Natural killer cell (primary cell): Measurements from ENCODE around the gene FOXP1. TPM values are rescaled to one million over a fixed set of nuclear protein-coding genes. Genes with fewer than 3 reads are reported as not detected.

Experiments used
- ATAC-seq, 3 donors: fragments of 150-1000 bp in 2 of 3; fragments of 200-7000 bp in 1 of 3; cut with Tn5 transposase; 1 replicate in 1 of 3; 2 replicates in 2 of 3; pipeline ENCODE4 v1.10.0; 2021; ENCODE audit warnings: mild to moderate bottlenecking in 2 of 3, moderate library complexity in 2 of 3
- DNase-seq, 2 donors: peaks; one replicate each; pipeline versions ENCODE4 v3.0.0 to v3.0.0-alpha.2; 2013 to 2021; ENCODE audit warnings: mixed read lengths in 1 of 2
- H3K27ac ChIP-seq: one replicate; pipeline ENCODE4 v1.5.1; 2013; ENCODE audit warnings: mild to moderate bottlenecking, low read length
- H3K27me3 ChIP-seq: one replicate; pipeline ENCODE4 v1.6.1; 2013; ENCODE audit warnings: low read length; ENCODE audit not compliant: control insufficient read depth, insufficient read depth
- H3K36me3 ChIP-seq: one replicate; pipeline ENCODE4 v1.6.1; 2013; ENCODE audit warnings: low read length; ENCODE audit not compliant: control insufficient read depth, insufficient read depth
- H3K4me1 ChIP-seq: one replicate; pipeline ENCODE4 v1.6.1; 2013; ENCODE audit warnings: low read length; ENCODE audit not compliant: control insufficient read depth, insufficient read depth
- H3K4me3 ChIP-seq: one replicate; pipeline ENCODE4 v1.5.1; 2013; ENCODE audit warnings: low read length
- H3K9me3 ChIP-seq: one replicate; pipeline ENCODE4 v1.6.1; 2013; ENCODE audit warnings: low read length; ENCODE audit not compliant: control insufficient read depth, insufficient read depth
- H3K27ac Mint-ChIP-seq, 2 donors: one replicate each; pipeline ENCODE4 v1.8.0; 2022; ENCODE audit warnings: mild to moderate bottlenecking in 2 of 2, mixed read lengths in 2 of 2, moderate library complexity in 1 of 2
- H3K27me3 Mint-ChIP-seq, 2 donors: one replicate each; pipeline ENCODE4 v1.8.0; 2022; ENCODE audit warnings: low read depth in 2 of 2, mixed read lengths in 2 of 2
- H3K36me3 Mint-ChIP-seq: one replicate; pipeline ENCODE4 v1.8.0; 2022; ENCODE audit warnings: mixed read lengths
- H3K4me1 Mint-ChIP-seq, 2 donors: one replicate each; pipeline ENCODE4 v1.8.0; 2022; ENCODE audit warnings: mixed read lengths in 2 of 2
- H3K4me3 Mint-ChIP-seq: one replicate; pipeline ENCODE4 v1.8.0; 2022; ENCODE audit warnings: mild to moderate bottlenecking, moderate library complexity, mixed read lengths
- H3K9me3 Mint-ChIP-seq, 2 donors: one replicate each; pipeline ENCODE4 v1.8.0; 2022; ENCODE audit warnings: mixed read lengths in 2 of 2
- WGBS: methylation state at CpG from one replicate; pipeline ENCODE4 v1.1.7; 2013; ENCODE audit warnings: missing lambda C conversion rate; ENCODE audit not compliant: insufficient coverage; 5-methylcytosine and 5-hydroxymethylcytosine counted together
- intact Hi-C: fragments of 100-400 bp; cut with micrococcal nuclease; formaldehyde crosslinking; loops from one replicate; pipeline ENCODE4 v1.14.2; 2022
- total RNA-seq, 4 donors: library from RNA; stranded (reverse); fragments of 120-200 nt in 1 of 4; gene quantifications; one replicate each; pipeline versions ENCODE4 v1.2.3 to v1.2.4, GENCODE V29; 2013 to 2022
- TF ChIP-seq, protein P1 (sequence below): fragments of 200-600 bp; IDR thresholded peaks from one replicate; pipeline ENCODE4 v1.8.0; 2022; ENCODE audit warnings: antibody characterized with exemption

Gene FOXP1
- total RNA-seq, 3 donors from 2014 or later (not counting 1 experiment from before 2014, with no cell fraction given): 166 to 185 (median 166) TPM

DNA sequence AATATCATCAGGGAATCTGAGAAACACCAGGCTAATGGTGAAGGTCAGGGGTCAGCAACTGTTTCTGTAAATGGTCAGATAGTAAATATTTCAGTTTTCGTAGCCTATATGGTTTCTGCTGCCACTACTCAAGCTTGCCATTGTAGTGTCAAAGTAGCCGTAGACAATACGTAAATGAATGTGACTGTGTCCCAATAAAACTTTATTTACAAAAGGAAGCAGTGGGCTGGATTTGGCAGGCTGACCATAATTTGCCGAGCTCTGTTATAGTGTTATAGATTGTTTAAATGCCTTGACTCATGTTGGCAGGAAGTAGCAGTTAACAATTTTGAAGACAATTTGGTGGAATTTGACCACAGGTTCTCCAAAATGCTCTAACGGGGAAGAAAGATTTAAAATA lies 548.2 kb downstream of the FOXP1 start:
- ATAC-seq (peak in 2 of 3 donors; percentile 35 to 54), DNase-seq (no peak)
- peak overlapping the region; percentile 81 to 84 for H3K27ac Mint-ChIP-seq
- WGBS: 70% methylated on average over 4 of the region's 5 CpGs
- peak overlapping the region; percentile 26 for H3K4me3 Mint-ChIP-seq
- no peaks in the 10 kb centered on the region for H3K9me3 Mint-ChIP-seq
- H3K36me3 ChIP-seq: peaks cover 43% of the 10 kb centered on the region
- no peaks in the 10 kb centered on the region for H3K27me3 ChIP-seq
- no peaks in the 10 kb centered on the region for H3K9me3 ChIP-seq
- H3K4me3 ChIP-seq: no peak overlapping the region
- intact Hi-C loops: no loop called here
- no peak overlapping the region for H3K27ac ChIP-seq
- H3K36me3 Mint-ChIP-seq: peaks cover under 1% of the 10 kb centered on the region
- TF ChIP-seq, protein P1, sequence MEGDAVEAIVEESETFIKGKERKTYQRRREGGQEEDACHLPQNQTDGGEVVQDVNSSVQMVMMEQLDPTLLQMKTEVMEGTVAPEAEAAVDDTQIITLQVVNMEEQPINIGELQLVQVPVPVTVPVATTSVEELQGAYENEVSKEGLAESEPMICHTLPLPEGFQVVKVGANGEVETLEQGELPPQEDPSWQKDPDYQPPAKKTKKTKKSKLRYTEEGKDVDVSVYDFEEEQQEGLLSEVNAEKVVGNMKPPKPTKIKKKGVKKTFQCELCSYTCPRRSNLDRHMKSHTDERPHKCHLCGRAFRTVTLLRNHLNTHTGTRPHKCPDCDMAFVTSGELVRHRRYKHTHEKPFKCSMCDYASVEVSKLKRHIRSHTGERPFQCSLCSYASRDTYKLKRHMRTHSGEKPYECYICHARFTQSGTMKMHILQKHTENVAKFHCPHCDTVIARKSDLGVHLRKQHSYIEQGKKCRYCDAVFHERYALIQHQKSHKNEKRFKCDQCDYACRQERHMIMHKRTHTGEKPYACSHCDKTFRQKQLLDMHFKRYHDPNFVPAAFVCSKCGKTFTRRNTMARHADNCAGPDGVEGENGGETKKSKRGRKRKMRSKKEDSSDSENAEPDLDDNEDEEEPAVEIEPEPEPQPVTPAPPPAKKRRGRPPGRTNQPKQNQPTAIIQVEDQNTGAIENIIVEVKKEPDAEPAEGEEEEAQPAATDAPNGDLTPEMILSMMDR: no peak
- peaks cover 69% of the 10 kb centered on the region in 2 donors for H3K4me1 Mint-ChIP-seq
- no peaks in the 10 kb centered on the region for H3K27me3 Mint-ChIP-seq
- peaks cover 11% of the 10 kb centered on the region for H3K4me1 ChIP-seq

DNA sequence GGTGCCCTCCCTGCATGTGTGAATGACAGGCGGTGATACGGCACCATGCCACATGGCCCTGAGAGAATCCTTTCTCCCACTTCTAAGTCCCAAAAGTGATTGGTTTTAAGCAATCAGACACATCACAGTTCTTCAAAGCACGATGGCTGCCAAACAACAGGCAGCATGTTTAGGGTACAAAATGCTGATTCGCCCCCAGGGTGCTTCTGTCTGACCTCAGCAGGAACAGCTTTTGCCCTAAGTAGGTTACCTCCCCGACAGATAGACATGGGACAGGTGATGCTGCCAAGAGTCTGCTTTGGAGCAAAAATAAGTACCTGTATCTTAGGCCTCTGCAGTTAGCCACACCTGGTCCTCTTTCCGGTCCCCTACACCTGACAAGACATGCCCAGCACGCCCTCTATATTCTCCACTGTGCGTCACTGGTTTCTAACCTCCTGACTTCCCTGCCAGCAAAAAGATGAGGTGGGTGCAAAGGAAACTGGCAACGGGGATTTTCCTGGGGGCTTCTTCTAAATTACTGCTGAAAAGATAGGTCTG lies 549.8 kb downstream of the FOXP1 start:
- Mint-ChIP-seq H3K36me3 (no peaks in the 10 kb centered on the region), H3K27ac (peak overlapping the region; percentile 30 to 84), H3K27me3 (no peaks in the 10 kb centered on the region), H3K4me3 (no peak overlapping the region), H3K4me1 (peaks cover 60 to 61% of the 10 kb centered on the region in 2 donors), H3K9me3 (no peaks in the 10 kb centered on the region)
- TF ChIP-seq, protein P1: no peak
- peaks cover 8% of the 10 kb centered on the region for H3K4me1 ChIP-seq
- H3K27ac ChIP-seq: no peak overlapping the region
- no peak overlapping the region for H3K4me3 ChIP-seq
- ATAC-seq: no peak
- H3K27me3 ChIP-seq: no peaks in the 10 kb centered on the region
- no peak for DNase-seq
- H3K9me3 ChIP-seq: no peaks in the 10 kb centered on the region
- intact Hi-C loops: no loop called here
- H3K36me3 ChIP-seq: peaks cover 34% of the 10 kb centered on the region
- WGBS: 95% methylated on average over 9 of the region's 9 CpGs

DNA sequence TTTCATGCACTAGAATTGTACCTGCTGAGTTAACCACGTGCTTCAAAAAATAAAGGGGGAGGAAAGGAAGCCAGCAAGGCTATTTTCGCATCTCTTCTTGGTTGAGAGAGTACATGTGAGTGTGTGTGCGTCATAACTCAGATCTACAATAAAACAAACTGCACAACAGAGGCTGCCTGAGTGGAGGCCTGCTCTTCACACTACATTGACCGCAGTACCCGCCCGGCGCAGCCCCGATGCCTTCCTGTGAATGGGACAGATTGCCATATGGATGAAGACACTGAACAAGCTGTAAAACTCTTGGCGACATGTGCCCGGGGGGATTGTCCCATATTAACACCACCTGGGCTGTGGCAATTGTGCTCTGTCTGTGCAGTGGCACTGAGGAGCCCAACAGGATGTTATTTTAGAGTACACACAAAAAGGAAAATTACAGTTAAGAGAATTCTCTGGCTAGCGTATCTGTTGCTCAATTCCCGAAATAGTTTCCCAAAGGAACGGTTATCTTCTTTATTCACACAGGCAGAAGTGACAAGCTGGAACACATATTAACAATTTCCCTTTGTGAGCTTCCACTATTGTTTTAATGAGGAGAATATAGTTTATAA lies 551.5 kb downstream of the FOXP1 start:
- H3K27ac Mint-ChIP-seq: peak overlapping the region; percentile 22 to 84
- no peaks in the 10 kb centered on the region for H3K27me3 Mint-ChIP-seq
- peaks cover 21% of the 10 kb centered on the region for H3K36me3 ChIP-seq
- peak in 1 of 2 donors; percentile 54 for DNase-seq
- TF ChIP-seq, protein P1: no peak
- H3K36me3 Mint-ChIP-seq: no peaks in the 10 kb centered on the region
- intact Hi-C loops: no loop called here
- no peak overlapping the region for H3K4me3 Mint-ChIP-seq
- no peaks in the 10 kb centered on the region for H3K9me3 ChIP-seq
- peak overlapping the region; percentile 51 for H3K27ac ChIP-seq
- peak in 1 of 3 donors; percentile 22 for ATAC-seq
- peaks cover 61 to 62% of the 10 kb centered on the region in 2 donors for H3K4me1 Mint-ChIP-seq
- H3K27me3 ChIP-seq: no peaks in the 10 kb centered on the region
- no peaks in the 10 kb centered on the region for H3K9me3 Mint-ChIP-seq
- WGBS: 72% methylated on average over 10 of the region's 13 CpGs
- H3K4me3 ChIP-seq: no peak overlapping the region
- peaks cover 8% of the 10 kb centered on the region for H3K4me1 ChIP-seq

DNA sequence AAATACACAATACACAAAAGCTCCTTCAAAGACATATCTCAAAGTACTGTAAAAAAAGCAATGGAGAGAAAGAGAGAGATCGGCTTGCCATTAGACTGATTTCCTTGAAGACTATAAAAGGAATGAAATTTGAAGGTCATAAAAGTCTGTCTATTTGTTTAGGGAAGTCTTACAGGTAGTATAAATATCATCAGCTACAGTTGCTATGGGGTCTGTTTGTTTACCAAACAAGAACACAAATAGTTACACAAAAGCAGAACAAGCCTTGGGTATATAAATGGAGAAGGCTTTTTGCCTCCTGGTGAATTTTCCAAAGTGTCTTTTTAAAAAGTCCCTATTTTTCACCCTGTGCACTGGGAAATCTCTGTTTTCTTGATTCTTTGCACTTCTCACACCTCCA lies 552.3 kb downstream of the FOXP1 start:
- Histone ChIP-seq H3K36me3 (peaks cover 19% of the 10 kb centered on the region), H3K27me3 (no peaks in the 10 kb centered on the region), H3K27ac (peak overlapping the region; percentile 51), H3K4me1 (peaks cover 8% of the 10 kb centered on the region), H3K9me3 (no peaks in the 10 kb centered on the region), H3K4me3 (no peak overlapping the region)
- Mint-ChIP-seq H3K27me3 (no peaks in the 10 kb centered on the region), H3K4me3 (no peak overlapping the region), H3K27ac (peak overlapping the region; percentile 22 to 84), H3K4me1 (peaks cover 64 to 66% of the 10 kb centered on the region in 2 donors), H3K36me3 (no peaks in the 10 kb centered on the region), H3K9me3 (no peaks in the 10 kb centered on the region)
- TF ChIP-seq, protein P1: no peak
- intact Hi-C loops: no loop called here
- no peak for DNase-seq
- no peak for ATAC-seq
- WGBS: 90% methylated on average over 1 of the region's 1 CpG
